PC-3 (cell line): ENCODE data around the gene ZDHHC22. TPM values are rescaled to one million over a fixed set of nuclear protein-coding genes. Genes with fewer than 3 reads are reported as not detected.

ENCODE experiments used
- ATAC-seq: fragments of 200-7000 bp; cut with Tn5 transposase; 2 replicates; pipeline ENCODE4 v1.9.1; 2020; ENCODE audit warnings: mild to moderate bottlenecking, moderate library complexity
- BruUV-seq: library from RNA; stranded (reverse); fragments of 400-500 nt; replicated peaks from 2 replicates; lab custom pipeline; 2021; lab: Mats Ljungman, UMichigan
- CTCF ChIA-PET: fragments of 300-600 bp; sonication (Branson Sonifier 250); formaldehyde crosslinking; loops from one replicate; lab custom pipeline; 2022; ENCODE audit warnings: antibody characterized with exemption; lab: Charles Lee
- POLR2A ChIA-PET: fragments of 300-600 bp; sonication (Branson Sonifier 250); formaldehyde crosslinking; loops from one replicate; lab custom pipeline; 2022; ENCODE audit warnings: antibody characterized with exemption; ENCODE audit not compliant: unreplicated experiment; lab: Charles Lee
- DNase-seq: peaks from one replicate; pipeline ENCODE4 v3.0.0-alpha.2; 2015
- H2AFZ ChIP-seq: fragments of 300-600 bp; sonication (generic); 2 replicates; pipeline ENCODE4 v1.6.0; 2016; ENCODE audit warnings: antibody characterized with exemption, low read length
- H3F3A ChIP-seq: fragments of 300-600 bp; sonication (generic); one replicate; pipeline ENCODE4 v1.6.0; 2017; ENCODE audit warnings: antibody characterized with exemption, low read length, control low read depth, mild to moderate bottlenecking; ENCODE audit not compliant: unreplicated experiment
- H3K27ac ChIP-seq: fragments of 300-600 bp; sonication (generic); 2 replicates; pipeline ENCODE4 v1.5.1; 2016; ENCODE audit warnings: mild to moderate bottlenecking, low read length
- H3K27me3 ChIP-seq: fragments of 300-600 bp; sonication (generic); 2 replicates; pipeline ENCODE4 v1.6.1; 2016; ENCODE audit warnings: low read length, mixed read lengths
- H3K36me3 ChIP-seq: fragments of 300-600 bp; sonication (generic); 2 replicates; pipeline ENCODE4 v1.6.1; 2016; ENCODE audit warnings: low read depth, mixed run types, low read length, mixed read lengths
- H3K4me1 ChIP-seq: fragments of 300-600 bp; sonication (generic); 2 replicates; pipeline ENCODE4 v1.5.1; 2016; ENCODE audit warnings: low read length; ENCODE audit not compliant: insufficient read depth
- H3K4me2 ChIP-seq: fragments of 300-600 bp; sonication (generic); 2 replicates; pipeline ENCODE4 v1.6.0; 2016; ENCODE audit warnings: low read length
- H3K4me3 ChIP-seq: fragments of 300-600 bp; sonication (generic); 2 replicates; pipeline ENCODE4 v1.5.1; 2016; ENCODE audit warnings: mild to moderate bottlenecking, low read length, mixed read lengths
- H3K79me2 ChIP-seq: fragments of 300-600 bp; sonication (generic); 2 replicates; pipeline ENCODE4 v1.6.1; 2017; ENCODE audit warnings: low read length, mixed read lengths
- H3K9ac ChIP-seq: fragments of 300-600 bp; sonication (generic); 2 replicates; pipeline ENCODE4 v1.6.0; 2016; ENCODE audit warnings: mild to moderate bottlenecking, low read length
- H3K9me2 ChIP-seq: fragments of 300-600 bp; sonication (generic); replicated peaks from 2 replicates; pipeline ENCODE4 v1.6.1; 2016; ENCODE audit warnings: mixed run types, low read length, mixed read lengths
- H3K9me3 ChIP-seq: fragments of 300-600 bp; sonication (generic); 2 replicates; pipeline ENCODE4 v1.6.1; 2016; ENCODE audit warnings: low read length, mixed read lengths
- H4K20me1 ChIP-seq: fragments of 300-600 bp; sonication (generic); 2 replicates; pipeline ENCODE4 v1.6.1; 2016; ENCODE audit warnings: low read length, mixed read lengths
- EZH2 ChIP-seq: fragments of 300-600 bp; sonication (generic); IDR thresholded peaks from one replicate; pipeline ENCODE4 v1.6.1; 2017; ENCODE audit warnings: antibody characterized with exemption, mild to moderate bottlenecking, low read length; ENCODE audit not compliant: unreplicated experiment
- EZH2phosphoT487 ChIP-seq: fragments of 300-600 bp; sonication (generic); IDR thresholded peaks from 2 replicates; pipeline ENCODE4 v1.6.1; 2018; ENCODE audit warnings: mild to moderate bottlenecking, antibody characterized with exemption, low read length, borderline replicate concordance
- intact Hi-C: fragments of 100-400 bp; cut with micrococcal nuclease; formaldehyde crosslinking; loops from 2 replicates; pipeline ENCODE4 v1.9.0; 2023
- total RNA-seq: library from RNA; depleted of rRNA; stranded (reverse); fragments of >200 nt; gene quantifications from 2 replicates; pipeline ENCODE4 v1.2.3, GENCODE V29; 2014
- TF ChIP-seq, protein P1 (sequence below): fragments of 300-600 bp; sonication (generic); conservative IDR thresholded peaks from 2 replicates; pipeline ENCODE4 v1.5.1; 2017; ENCODE audit warnings: antibody characterized with exemption, low read depth, mild to moderate bottlenecking, low read length

ZDHHC22 gene
- total RNA-seq, 1 experiment from 2014 or later = 0.15 TPM

DNA sequence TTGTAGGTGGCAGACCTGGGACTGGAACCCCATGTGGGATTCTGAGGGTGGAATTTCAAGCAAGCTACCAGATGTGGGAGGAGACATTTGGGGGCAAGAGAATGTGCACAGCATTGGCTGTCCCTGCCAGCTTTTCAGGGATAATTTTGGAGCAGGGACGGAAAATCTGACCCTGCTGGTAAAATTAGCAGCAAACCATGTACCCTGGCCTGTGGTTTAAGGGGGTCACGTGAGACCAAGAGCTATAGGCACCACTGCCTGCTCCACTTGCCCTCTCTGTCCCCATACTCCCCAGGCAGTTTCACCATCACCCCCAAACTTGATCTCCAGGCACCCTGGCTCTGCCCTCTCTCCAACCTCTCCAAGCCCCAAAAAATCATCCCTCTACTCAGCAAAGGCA is 13.5 kb upstream of the ZDHHC22 start:
- H3K9ac ChIP-seq = no peak overlapping the region
- H3K36me3 ChIP-seq = no peaks in the 10 kb centered on the region
- H3K79me2 ChIP-seq = no peaks in the 10 kb centered on the region
- peaks cover 13% of the 10 kb centered on the region for H3K4me1 ChIP-seq
- intact Hi-C loops = no loop called here
- H3K4me2 ChIP-seq = no peak overlapping the region
- TF ChIP-seq, protein P1, sequence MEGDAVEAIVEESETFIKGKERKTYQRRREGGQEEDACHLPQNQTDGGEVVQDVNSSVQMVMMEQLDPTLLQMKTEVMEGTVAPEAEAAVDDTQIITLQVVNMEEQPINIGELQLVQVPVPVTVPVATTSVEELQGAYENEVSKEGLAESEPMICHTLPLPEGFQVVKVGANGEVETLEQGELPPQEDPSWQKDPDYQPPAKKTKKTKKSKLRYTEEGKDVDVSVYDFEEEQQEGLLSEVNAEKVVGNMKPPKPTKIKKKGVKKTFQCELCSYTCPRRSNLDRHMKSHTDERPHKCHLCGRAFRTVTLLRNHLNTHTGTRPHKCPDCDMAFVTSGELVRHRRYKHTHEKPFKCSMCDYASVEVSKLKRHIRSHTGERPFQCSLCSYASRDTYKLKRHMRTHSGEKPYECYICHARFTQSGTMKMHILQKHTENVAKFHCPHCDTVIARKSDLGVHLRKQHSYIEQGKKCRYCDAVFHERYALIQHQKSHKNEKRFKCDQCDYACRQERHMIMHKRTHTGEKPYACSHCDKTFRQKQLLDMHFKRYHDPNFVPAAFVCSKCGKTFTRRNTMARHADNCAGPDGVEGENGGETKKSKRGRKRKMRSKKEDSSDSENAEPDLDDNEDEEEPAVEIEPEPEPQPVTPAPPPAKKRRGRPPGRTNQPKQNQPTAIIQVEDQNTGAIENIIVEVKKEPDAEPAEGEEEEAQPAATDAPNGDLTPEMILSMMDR = no peak
- ATAC-seq (no peak), DNase-seq (no peak)
- CTCF ChIA-PET = interaction anchor here (0.6 kb wide), 1 partner anchor 164 kb away, joined by 3 read pairs; no protein-coding TSS in a partner anchor
- H3K4me3 ChIP-seq = no peak overlapping the region
- POLR2A ChIA-PET = no interaction called here
- H4K20me1 ChIP-seq = no peaks in the 10 kb centered on the region
- 0 out of 2 replicates have a peak, but pooled peaks cover 4% of the 10 kb centered on the region for H3K27me3 ChIP-seq
- no peaks in the 10 kb centered on the region for H3K9me2 ChIP-seq
- no TSS peak for BruUV-seq
- no peaks in the 10 kb centered on the region for H3K9me3 ChIP-seq
- H2AFZ ChIP-seq = no peak overlapping the region
- H3F3A ChIP-seq = no peaks in the 10 kb centered on the region
- no peak overlapping the region for H3K27ac ChIP-seq

DNA sequence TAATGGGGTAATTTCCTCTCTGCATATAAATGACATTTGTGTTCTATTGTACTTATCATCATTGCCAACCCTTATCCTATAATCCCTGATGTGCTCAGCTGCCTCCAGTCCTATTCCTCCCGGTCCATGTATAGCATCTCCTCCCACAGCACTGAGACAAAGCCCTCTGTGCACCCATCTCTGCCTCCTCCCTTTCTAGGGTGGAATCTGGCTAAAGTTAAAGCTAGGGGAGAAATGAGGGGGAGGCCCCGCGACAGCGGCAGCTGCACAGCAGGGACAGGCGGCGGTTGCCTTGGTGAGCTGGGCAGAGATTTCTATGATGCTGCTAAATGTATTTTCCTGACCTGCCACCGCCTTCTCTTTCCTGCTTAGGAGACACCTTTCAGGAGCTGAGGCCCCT is 12.8 kb upstream of the ZDHHC22 start:
- no peaks in the 10 kb centered on the region for H3K9me2 ChIP-seq
- no peaks in the 10 kb centered on the region for H3K36me3 ChIP-seq
- ATAC-seq = no peak
- BruUV-seq = no TSS peak
- DNase-seq = no peak
- no peaks in the 10 kb centered on the region for H3K79me2 ChIP-seq
- no peak overlapping the region for H2AFZ ChIP-seq
- ChIA-PET POLR2A (no interaction called here), CTCF (no interaction called here)
- peaks cover 13% of the 10 kb centered on the region for H3K4me1 ChIP-seq
- no peak overlapping the region for H3K4me3 ChIP-seq
- H3K9ac ChIP-seq = no peak overlapping the region
- H3K27me3 ChIP-seq = peaks cover 4% of the 10 kb centered on the region; the same call in 1 of the 2 replicates
- intact Hi-C loops = loop anchor here (5.0 kb wide), 3 partner anchors 148 to 398 kb away; partner anchors contain the start of genes AHSA1 and VIPAS39
- no peaks in the 10 kb centered on the region for H4K20me1 ChIP-seq
- H3K27ac ChIP-seq = no peak overlapping the region
- TF ChIP-seq EZH2 (no peak), EZH2phosphoT487 (no peak)
- TF ChIP-seq, protein P1 = no peak
- no peaks in the 10 kb centered on the region for H3K9me3 ChIP-seq
- H3F3A ChIP-seq = no peaks in the 10 kb centered on the region
- H3K4me2 ChIP-seq = no peak overlapping the region

DNA sequence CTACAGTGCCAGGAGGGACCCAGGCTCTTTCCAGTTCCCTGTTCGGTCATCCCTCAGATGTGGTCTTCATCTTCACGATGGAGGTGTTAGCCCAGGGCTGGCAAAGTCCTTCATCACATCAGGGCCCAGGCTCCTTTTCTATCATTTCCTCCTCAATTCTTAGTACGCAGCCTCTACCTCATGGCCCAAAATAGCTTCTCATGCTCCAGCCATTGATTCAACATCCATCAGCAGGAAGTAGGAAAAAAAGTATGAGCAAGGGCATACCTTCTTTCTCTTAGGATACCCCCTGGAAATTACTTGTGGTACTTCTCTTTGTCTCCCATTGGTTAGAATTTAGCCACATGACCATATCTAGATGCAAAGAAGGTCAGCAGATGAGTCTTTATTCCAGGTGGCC is 12.2 kb upstream of the ZDHHC22 start:
- Histone ChIP-seq H3K9ac (no peak overlapping the region), H3K9me2 (no peaks in the 10 kb centered on the region), H3K27me3 (peaks cover 4% of the 10 kb centered on the region; the same call in 1 of the 2 replicates), H3K27ac (no peak overlapping the region), H3K36me3 (no peaks in the 10 kb centered on the region), H3K4me3 (no peak overlapping the region), H3F3A (no peaks in the 10 kb centered on the region), H2AFZ (no peak overlapping the region), H3K79me2 (no peaks in the 10 kb centered on the region), H3K4me2 (no peak overlapping the region), H3K4me1 (peaks cover 12% of the 10 kb centered on the region), H3K9me3 (no peaks in the 10 kb centered on the region), H4K20me1 (no peaks in the 10 kb centered on the region)
- BruUV-seq = no TSS peak
- ATAC-seq (no peak), DNase-seq (no peak)
- TF ChIP-seq EZH2phosphoT487 (no peak), EZH2 (no peak)
- TF ChIP-seq, protein P1 = no peak
- ChIA-PET CTCF (interaction anchor here (0.8 kb wide), 1 partner anchor 60 kb away, joined by 4 read pairs; no protein-coding TSS in a partner anchor), POLR2A (no interaction called here)
- intact Hi-C loops = loop anchor here (2.0 to 5.0 kb wide), 4 partner anchors 59 to 398 kb away; partner anchors contain the start of genes AHSA1 and VIPAS39
